ACHN (cell line): ENCODE measurements around the gene SMPD4.
"Not testable (repeated sequence)": the region's sequence is repeated elsewhere in the genome, so short reads cannot be mapped to it uniquely, and the experiment has no call there.

Experiments used
- DNase-seq: peaks from one replicate; pipeline ENCODE4 v3.0.0-alpha.2; 2015
- in situ Hi-C: cut with HindIII; loops from 2 replicates; pipeline ENCODE4 v1.10.0; 2017; ENCODE audit warnings: low sequenced_read_pairs, low pct_ligation_motif_present, low pct_unique_long_range_greater_than_20kb

SMPD4 gene

GRCh38 chr2:130181325-130181879 is at the start of gene SMPD4:
SMPD4 (minus strand) TSS chr2:130181602; CDS start chr2:130176592, 5,010 bp downstream.
- in situ Hi-C loops, result no loop called here
- peak; percentile 98 for DNase-seq

GRCh38 chr2:130230907-130231306 is 49.5 kb upstream of the SMPD4 start:
- DNase-seq, in situ Hi-C loops: not testable (repeated sequence)

- DNase-seq, in situ Hi-C loops: not testable (repeated sequence)
Observed at GRCh38 chr2:130230376-130230775, 49.0 kb upstream of the SMPD4 start.

GRCh38 chr2:130229161-130229510 is 47.7 kb upstream of the SMPD4 start:
- DNase-seq, in situ Hi-C loops: not testable (repeated sequence)

GRCh38 chr2:130228467-130229160 is 47.2 kb upstream of the SMPD4 start:
- DNase-seq, in situ Hi-C loops: not testable (repeated sequence)

GRCh38 chr2:130228005-130228404 is 46.6 kb upstream of the SMPD4 start:
- DNase-seq, in situ Hi-C loops: not testable (repeated sequence)

- DNase-seq, in situ Hi-C loops: not testable (repeated sequence)
Observed at GRCh38 chr2:130222523-130222922, 41.1 kb upstream of the SMPD4 start.

- in situ Hi-C loops, DNase-seq: not testable (repeated sequence)
Observed at GRCh38 chr2:130220505-130220904, 39.1 kb upstream of the SMPD4 start.

- in situ Hi-C loops, DNase-seq: not testable (repeated sequence)
Observed at GRCh38 chr2:130219147-130219546, 37.7 kb upstream of the SMPD4 start.

GRCh38 chr2:130207051-130207450 is 25.6 kb upstream of the SMPD4 start:
- DNase-seq, in situ Hi-C loops: not testable (repeated sequence)

GRCh38 chr2:130203150-130203549 is 21.7 kb upstream of the SMPD4 start:
- in situ Hi-C loops, DNase-seq: not testable (repeated sequence)

- DNase-seq, in situ Hi-C loops: not testable (repeated sequence)
Observed at GRCh38 chr2:130202518-130202917, 21.1 kb upstream of the SMPD4 start.

GRCh38 chr2:130198343-130198742 is 16.9 kb upstream of the SMPD4 start, which contains the start of gene TUBA3E:
TUBA3E (minus strand) TSS chr2:130198439; CDS start chr2:130198360, 79 bp downstream.
- in situ Hi-C loops, result no loop called here
- no peak for DNase-seq

- in situ Hi-C loops, DNase-seq: not testable (repeated sequence)
Observed at GRCh38 chr2:130196052-130196451, 14.7 kb upstream of the SMPD4 start.

GRCh38 chr2:130195089-130195635 is 13.8 kb upstream of the SMPD4 start:
- in situ Hi-C loops, DNase-seq: not testable (repeated sequence)

GRCh38 chr2:130193824-130194223 is 12.4 kb upstream of the SMPD4 start:
- DNase-seq, in situ Hi-C loops: not testable (repeated sequence)

GRCh38 chr2:130192451-130192850 is 11.0 kb upstream of the SMPD4 start:
- in situ Hi-C loops, result not testable (repeated sequence)
- DNase-seq, result peak; percentile 7

- in situ Hi-C loops, DNase-seq: not testable (repeated sequence)
Observed at GRCh38 chr2:130191319-130191718, 9.9 kb upstream of the SMPD4 start.

- DNase-seq, result no peak
- in situ Hi-C loops, result no loop called here
Observed at GRCh38 chr2:130190237-130190636, 8.8 kb upstream of the SMPD4 start.

GRCh38 chr2:130188958-130189357 is 7.6 kb upstream of the SMPD4 start:
- in situ Hi-C loops, DNase-seq: not testable (repeated sequence)
